ENCODE measurements around the gene WHAMM.

WHAMM gene

GRCh38 chr15:82767163-82767829 is 42.1 kb upstream of the WHAMM start:
- DNase-seq (ENCODE audit: low spot score) (no peak), ATAC-seq (ENCODE audit: low read depth) (no peak)
- Histone ChIP-seq H3K4me3 (ENCODE audit: severe bottlenecking) (no peak overlapping the region), H3K9me3 (ENCODE audit: severe bottlenecking) (no peaks in the 10 kb centered on the region), H3K4me1 (ENCODE audit: insufficient read depth, poor library complexity, severe bottlenecking) (no peaks in the 10 kb centered on the region), H3K36me3 (ENCODE audit: low read depth) (peaks cover 2% of the 10 kb centered on the region; the same call in 1 of the 2 replicates), H3K27ac (ENCODE audit: poor library complexity, severe bottlenecking) (no peak overlapping the region), H3K27me3 (ENCODE audit: insufficient read depth, poor library complexity, severe bottlenecking) (no peaks in the 10 kb centered on the region)
- TF ChIP-seq, protein P1, sequence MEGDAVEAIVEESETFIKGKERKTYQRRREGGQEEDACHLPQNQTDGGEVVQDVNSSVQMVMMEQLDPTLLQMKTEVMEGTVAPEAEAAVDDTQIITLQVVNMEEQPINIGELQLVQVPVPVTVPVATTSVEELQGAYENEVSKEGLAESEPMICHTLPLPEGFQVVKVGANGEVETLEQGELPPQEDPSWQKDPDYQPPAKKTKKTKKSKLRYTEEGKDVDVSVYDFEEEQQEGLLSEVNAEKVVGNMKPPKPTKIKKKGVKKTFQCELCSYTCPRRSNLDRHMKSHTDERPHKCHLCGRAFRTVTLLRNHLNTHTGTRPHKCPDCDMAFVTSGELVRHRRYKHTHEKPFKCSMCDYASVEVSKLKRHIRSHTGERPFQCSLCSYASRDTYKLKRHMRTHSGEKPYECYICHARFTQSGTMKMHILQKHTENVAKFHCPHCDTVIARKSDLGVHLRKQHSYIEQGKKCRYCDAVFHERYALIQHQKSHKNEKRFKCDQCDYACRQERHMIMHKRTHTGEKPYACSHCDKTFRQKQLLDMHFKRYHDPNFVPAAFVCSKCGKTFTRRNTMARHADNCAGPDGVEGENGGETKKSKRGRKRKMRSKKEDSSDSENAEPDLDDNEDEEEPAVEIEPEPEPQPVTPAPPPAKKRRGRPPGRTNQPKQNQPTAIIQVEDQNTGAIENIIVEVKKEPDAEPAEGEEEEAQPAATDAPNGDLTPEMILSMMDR (IDR thresholded peaks at IDR 0.05; ENCODE audit: poor library complexity, severe bottlenecking), result no peak

DNA sequence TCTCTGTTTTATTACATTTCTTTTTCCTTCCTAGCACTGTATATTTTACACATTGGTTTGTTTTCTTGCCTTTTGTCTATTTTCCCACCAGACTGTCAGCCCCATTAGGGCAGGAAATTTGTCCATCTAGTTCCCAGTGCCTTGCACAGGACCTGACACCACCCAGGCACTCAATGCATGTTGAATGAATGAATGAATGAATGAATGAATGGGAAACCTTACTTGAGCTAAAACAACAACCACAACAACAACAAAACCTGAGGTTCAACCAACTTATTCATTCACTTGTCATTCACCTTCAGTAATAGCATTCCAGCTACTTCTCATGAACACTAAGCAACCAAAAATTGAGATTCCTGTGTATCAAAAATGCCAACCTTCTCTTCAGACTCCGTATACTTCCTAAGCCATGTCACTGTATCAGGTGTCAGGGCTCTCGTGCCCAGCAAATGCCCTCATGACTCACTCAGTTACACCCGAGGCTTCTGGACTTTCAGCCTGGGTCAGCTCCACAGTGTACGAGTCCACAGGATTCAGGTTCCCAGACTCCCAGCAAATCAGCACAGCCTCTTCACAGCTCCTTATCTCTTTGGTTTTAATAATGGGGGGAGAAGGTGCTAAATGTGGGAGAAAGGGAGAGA is 40.9 kb upstream of the WHAMM start:
- Histone ChIP-seq H3K27ac (ENCODE audit: poor library complexity, severe bottlenecking) (no peak overlapping the region), H3K4me3 (ENCODE audit: severe bottlenecking) (no peak overlapping the region), H3K27me3 (ENCODE audit: insufficient read depth, poor library complexity, severe bottlenecking) (no peaks in the 10 kb centered on the region), H3K36me3 (ENCODE audit: low read depth) (no peaks in the 10 kb centered on the region), H3K9me3 (ENCODE audit: severe bottlenecking) (no peaks in the 10 kb centered on the region), H3K4me1 (ENCODE audit: insufficient read depth, poor library complexity, severe bottlenecking) (no peaks in the 10 kb centered on the region)
- TF ChIP-seq, protein P1 (IDR thresholded peaks at IDR 0.05; ENCODE audit: poor library complexity, severe bottlenecking), result no peak
- DNase-seq (ENCODE audit: low spot score) (no peak), ATAC-seq (ENCODE audit: low read depth) (peak; percentile 49; the same call in 1 of the 3 replicates)

DNA sequence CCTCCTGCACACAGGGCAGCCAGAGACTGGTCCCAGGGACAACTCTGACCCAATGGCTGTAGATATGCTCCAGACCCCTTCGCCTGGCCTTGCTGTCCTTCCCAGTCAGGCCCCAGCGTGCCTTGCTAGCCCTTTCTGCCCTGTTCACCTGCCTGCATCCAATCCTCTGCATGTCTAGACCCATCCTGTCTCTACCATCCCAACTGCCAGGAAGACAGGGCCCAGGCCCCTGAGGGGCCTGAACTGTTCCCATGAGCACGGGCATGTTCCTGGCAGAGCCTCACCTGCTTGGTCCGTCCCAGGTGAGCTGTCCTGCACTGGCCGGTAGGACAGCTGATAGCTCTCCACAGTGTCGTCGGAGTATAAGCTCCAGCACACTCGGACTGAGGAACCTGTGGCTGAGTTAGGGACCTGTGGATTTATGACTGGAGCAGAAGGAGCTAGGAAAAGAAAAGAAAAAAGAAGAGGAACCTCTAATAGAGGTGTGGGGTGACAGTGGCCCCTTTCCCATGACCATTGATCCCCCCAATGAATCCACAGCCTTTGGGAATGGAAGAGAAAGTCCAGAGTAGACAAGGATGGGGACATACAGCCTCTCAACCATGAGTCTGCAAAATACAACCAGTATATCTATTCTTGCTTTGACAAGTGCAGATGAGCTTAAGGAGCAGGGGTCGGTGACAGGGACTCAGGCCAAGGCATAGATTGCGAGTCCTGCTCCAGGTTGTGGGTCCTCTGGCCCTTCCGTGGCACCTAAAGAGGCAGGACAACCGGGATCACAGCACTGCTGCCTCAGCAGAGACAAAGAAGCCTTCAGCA is 37.4 kb upstream of the WHAMM start:
- H3K4me3 ChIP-seq (ENCODE audit: severe bottlenecking), result no peak overlapping the region
- no peak for DNase-seq (ENCODE audit: low spot score)
- no peak overlapping the region for H3K27ac ChIP-seq (ENCODE audit: poor library complexity, severe bottlenecking)
- no peaks in the 10 kb centered on the region for H3K9me3 ChIP-seq (ENCODE audit: severe bottlenecking)
- H3K27me3 ChIP-seq (ENCODE audit: insufficient read depth, poor library complexity, severe bottlenecking), result no peaks in the 10 kb centered on the region
- ATAC-seq (ENCODE audit: low read depth), result peak; percentile 21; the same call in 2 of the 3 replicates
- TF ChIP-seq, protein P1 (IDR thresholded peaks at IDR 0.05; ENCODE audit: poor library complexity, severe bottlenecking), result no peak
- no peaks in the 10 kb centered on the region for H3K4me1 ChIP-seq (ENCODE audit: insufficient read depth, poor library complexity, severe bottlenecking)
- no peaks in the 10 kb centered on the region for H3K36me3 ChIP-seq (ENCODE audit: low read depth)

GRCh38 chr15:82774496-82774895 is 34.9 kb upstream of the WHAMM start:
- ATAC-seq (ENCODE audit: low read depth), result no peak
- H3K27me3 ChIP-seq (ENCODE audit: insufficient read depth, poor library complexity, severe bottlenecking), result no peaks in the 10 kb centered on the region
- no peaks in the 10 kb centered on the region for H3K9me3 ChIP-seq (ENCODE audit: severe bottlenecking)
- no peak for DNase-seq (ENCODE audit: low spot score)
- no peak overlapping the region for H3K27ac ChIP-seq (ENCODE audit: poor library complexity, severe bottlenecking)
- no peaks in the 10 kb centered on the region for H3K36me3 ChIP-seq (ENCODE audit: low read depth)
- no peaks in the 10 kb centered on the region for H3K4me1 ChIP-seq (ENCODE audit: insufficient read depth, poor library complexity, severe bottlenecking)
- TF ChIP-seq, protein P1 (IDR thresholded peaks at IDR 0.05; ENCODE audit: poor library complexity, severe bottlenecking), result no peak
- no peak overlapping the region for H3K4me3 ChIP-seq (ENCODE audit: severe bottlenecking)
